ENCODE data around the gene ST6GALNAC2. TPM values are rescaled to one million over a fixed set of nuclear protein-coding genes. Genes with fewer than 3 reads are reported as not detected.

ST6GALNAC2 gene
- total RNA-seq, 4 donors from 2014 or later, result 5.4 to 27.1 (median 10.6) TPM

DNA sequence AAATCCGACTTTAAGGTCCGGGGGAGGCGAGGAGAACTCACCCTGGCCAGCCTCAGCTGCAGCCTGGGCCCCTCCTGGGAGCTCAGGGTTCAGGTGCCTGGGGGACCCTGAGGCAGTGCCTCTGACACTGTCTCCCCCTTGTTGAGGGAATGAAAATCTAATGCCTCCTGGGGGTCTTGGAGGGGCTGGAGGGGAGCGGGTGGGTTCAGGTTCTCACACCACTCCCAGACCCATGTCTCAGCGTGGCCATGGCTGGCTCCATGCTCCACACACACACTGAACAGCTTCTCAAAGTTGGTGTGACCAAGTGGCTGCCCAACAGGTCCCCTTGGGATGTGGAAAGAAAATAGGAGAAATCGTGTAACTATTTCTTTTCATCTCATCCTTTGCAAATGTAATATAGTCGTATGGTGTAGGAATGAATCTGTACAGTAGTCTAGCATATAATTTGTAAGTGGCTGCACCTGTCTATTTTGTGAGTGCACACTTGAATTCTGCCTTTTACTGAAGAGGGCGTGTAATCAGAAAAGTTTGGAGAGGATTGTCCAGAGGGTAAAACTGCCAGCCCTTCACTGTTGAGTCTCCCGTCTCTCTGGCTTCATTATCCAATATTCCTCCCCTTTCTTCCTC lies 46.6 kb downstream of the ST6GALNAC2 start:
- peaks cover 63% of the 10 kb centered on the region for H3K27me3 ChIP-seq
- H3K27ac ChIP-seq, result peak overlapping the region in 3 of 4 donors; percentile 69 to 86 (median 76)
- no peak for ATAC-seq
- TF ChIP-seq, protein P1, sequence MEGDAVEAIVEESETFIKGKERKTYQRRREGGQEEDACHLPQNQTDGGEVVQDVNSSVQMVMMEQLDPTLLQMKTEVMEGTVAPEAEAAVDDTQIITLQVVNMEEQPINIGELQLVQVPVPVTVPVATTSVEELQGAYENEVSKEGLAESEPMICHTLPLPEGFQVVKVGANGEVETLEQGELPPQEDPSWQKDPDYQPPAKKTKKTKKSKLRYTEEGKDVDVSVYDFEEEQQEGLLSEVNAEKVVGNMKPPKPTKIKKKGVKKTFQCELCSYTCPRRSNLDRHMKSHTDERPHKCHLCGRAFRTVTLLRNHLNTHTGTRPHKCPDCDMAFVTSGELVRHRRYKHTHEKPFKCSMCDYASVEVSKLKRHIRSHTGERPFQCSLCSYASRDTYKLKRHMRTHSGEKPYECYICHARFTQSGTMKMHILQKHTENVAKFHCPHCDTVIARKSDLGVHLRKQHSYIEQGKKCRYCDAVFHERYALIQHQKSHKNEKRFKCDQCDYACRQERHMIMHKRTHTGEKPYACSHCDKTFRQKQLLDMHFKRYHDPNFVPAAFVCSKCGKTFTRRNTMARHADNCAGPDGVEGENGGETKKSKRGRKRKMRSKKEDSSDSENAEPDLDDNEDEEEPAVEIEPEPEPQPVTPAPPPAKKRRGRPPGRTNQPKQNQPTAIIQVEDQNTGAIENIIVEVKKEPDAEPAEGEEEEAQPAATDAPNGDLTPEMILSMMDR (IDR thresholded peaks at IDR 0.05), result no peak
- no peak for TF ChIP-seq EP300 (IDR thresholded peaks at IDR 0.05)
- no peak for TF ChIP-seq POLR2AphosphoS5 (IDR thresholded peaks at IDR 0.05)
- no peak for TF ChIP-seq POLR2A (IDR thresholded peaks at IDR 0.05)
- no peaks in the 10 kb centered on the region for H3K36me3 ChIP-seq
- H3K4me1 ChIP-seq, result peaks cover 0 to 88% (median 37%) of the 10 kb centered on the region in 3 donors
- peak overlapping the region in 1 of 2 donors; percentile 56 for H3K4me3 ChIP-seq
- 69 to 88% methylated on average over 5 to 9 of the region's 9 CpGs for WGBS, 2 donors (ENCODE audit: low coverage in 1 of 2)
- no peaks in the 10 kb centered on the region for H3K9me3 ChIP-seq

- no peak for TF ChIP-seq POLR2A (IDR thresholded peaks at IDR 0.05)
- TF ChIP-seq EP300 (IDR thresholded peaks at IDR 0.05), result no peak
- no peak for TF ChIP-seq POLR2AphosphoS5 (IDR thresholded peaks at IDR 0.05)
- TF ChIP-seq, protein P1 (IDR thresholded peaks at IDR 0.05), result no peak
- no peaks in the 10 kb centered on the region for H3K36me3 ChIP-seq
- peak overlapping the region; percentile 4 to 56 for H3K4me3 ChIP-seq
- peak overlapping the region in 3 of 4 donors; percentile 69 to 86 (median 76) for H3K27ac ChIP-seq
- H3K4me1 ChIP-seq, result peaks cover 0 to 82% (median 34%) of the 10 kb centered on the region in 3 donors
- H3K9me3 ChIP-seq, result no peaks in the 10 kb centered on the region
- peaks cover 60% of the 10 kb centered on the region for H3K27me3 ChIP-seq
- no peak for ATAC-seq
- WGBS, 2 donors (ENCODE audit: low coverage in 1 of 2), result 100% methylated on average over 1 of the region's 37 CpGs; no CpG with 5 or more reads in 1 of the 2 donors
Measured at GRCh38 chr17:76538281-76538931, 47.3 kb downstream of the ST6GALNAC2 start.

GRCh38 chr17:76537578-76538280 lies 47.9 kb downstream of the ST6GALNAC2 start, which contains the start of gene CYGB:
Gene CYGB, minus strand, starts transcription at chr17:76537709. Its CDS starts 167 bp downstream, at chr17:76537542.
- H3K9me3 ChIP-seq, result no peaks in the 10 kb centered on the region
- H3K36me3 ChIP-seq, result no peaks in the 10 kb centered on the region
- H3K27me3 ChIP-seq, result peaks cover 53% of the 10 kb centered on the region
- peak within 1 kb of the TSS; percentile 15 to 56 for H3K4me3 ChIP-seq
- whole genome bisulfite sequencing, 2 donors (ENCODE audit: low coverage in 1 of 2), result no CpG with 5 or more reads among the region's 95 CpGs
- H3K27ac ChIP-seq, result peak within 1 kb of the TSS in 3 of 4 donors; percentile 69 to 86 (median 76)
- peaks cover 0 to 75% (median 34%) of the 10 kb centered on the region in 3 donors for H3K4me1 ChIP-seq
- no peak for TF ChIP-seq POLR2A (IDR thresholded peaks at IDR 0.05)
- TF ChIP-seq, protein P1 (IDR thresholded peaks at IDR 0.05), result no peak
- no peak for TF ChIP-seq POLR2AphosphoS5 (IDR thresholded peaks at IDR 0.05)
- TF ChIP-seq EP300 (IDR thresholded peaks at IDR 0.05), result no peak
- peak; percentile 43 for ATAC-seq

DNA sequence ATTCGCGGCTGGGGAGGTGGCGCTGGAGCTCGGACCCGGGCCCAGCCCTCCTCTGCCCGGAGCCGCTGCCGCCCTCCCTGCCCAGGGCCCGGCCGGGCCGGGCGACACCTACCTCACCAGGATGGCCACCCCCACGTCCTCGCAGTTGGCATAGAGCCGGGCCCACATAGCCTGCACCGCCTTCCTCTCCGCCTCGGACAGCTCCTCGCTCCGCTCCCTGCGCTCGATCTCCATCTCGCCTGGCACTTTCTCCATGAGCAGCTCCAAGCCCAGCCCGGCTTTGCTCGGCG lies 48.4 kb downstream of the ST6GALNAC2 start:
- Histone ChIP-seq H3K4me1 (peaks cover 0 to 74% (median 34%) of the 10 kb centered on the region in 3 donors), H3K9me3 (no peaks in the 10 kb centered on the region), H3K27me3 (peaks cover 50% of the 10 kb centered on the region), H3K27ac (peak overlapping the region in 3 of 4 donors; percentile 69 to 86 (median 76)), H3K36me3 (no peaks in the 10 kb centered on the region), H3K4me3 (peak overlapping the region; percentile 15 to 56)
- peak; percentile 17 for ATAC-seq
- no CpG with 5 or more reads among the region's 26 CpGs for WGBS, 2 donors (ENCODE audit: low coverage in 1 of 2)
- no peak for TF ChIP-seq EP300 (IDR thresholded peaks at IDR 0.05)
- TF ChIP-seq POLR2AphosphoS5 (IDR thresholded peaks at IDR 0.05), result no peak
- TF ChIP-seq, protein P1 (IDR thresholded peaks at IDR 0.05), result no peak
- TF ChIP-seq POLR2A (IDR thresholded peaks at IDR 0.05), result no peak
